Measurements from ENCODE around the gene FOXD2.

FOXD2 gene

GRCh38 chr1:47437447-47438164 is at the start of gene FOXD2:
Gene FOXD2 (plus strand): TSS chr1:47438044. CDS start chr1:47438136, 92 bp downstream.
- DNase-seq (ENCODE audit: low spot score), result peak; percentile 93

DNA sequence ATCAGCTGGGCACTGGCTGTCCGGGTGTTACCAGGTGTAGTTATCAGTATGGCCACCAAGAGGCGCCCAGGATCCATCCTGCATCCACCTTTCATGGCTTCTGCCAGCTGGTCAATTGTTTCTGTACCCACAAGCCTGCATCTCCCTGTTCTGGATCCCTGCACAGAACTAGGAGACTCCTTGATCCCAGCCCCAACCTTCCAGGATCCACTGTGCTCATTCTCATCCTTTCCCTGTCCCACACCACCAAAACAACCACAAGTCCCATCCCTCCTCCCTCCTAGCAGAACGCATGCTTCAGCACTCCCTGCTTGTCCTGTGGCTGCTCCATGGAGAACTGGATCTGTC is 49.0 kb upstream of the FOXD2 start:
- peak; percentile 36 for DNase-seq (ENCODE audit: low spot score)

DNA sequence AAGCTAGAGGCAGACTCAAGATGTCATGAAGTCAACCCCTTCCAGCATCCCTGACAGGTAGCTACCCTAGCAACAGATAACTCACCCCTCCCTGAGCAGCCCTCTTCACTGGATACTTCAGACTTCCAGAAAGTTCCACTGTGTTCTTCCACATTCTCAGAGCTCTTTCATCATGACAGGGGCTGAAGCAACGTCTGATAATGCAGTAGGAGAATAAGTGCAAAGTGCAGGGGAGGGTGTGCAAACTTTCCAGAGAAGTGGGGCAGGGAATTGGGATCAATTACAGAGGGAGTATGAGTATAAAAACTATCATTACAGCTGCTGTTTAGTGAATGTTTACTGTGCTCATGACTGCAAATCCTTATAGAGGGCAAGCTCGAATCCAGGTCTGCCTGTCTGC is 48.1 kb upstream of the FOXD2 start:
- no peak for DNase-seq (ENCODE audit: low spot score)

DNA sequence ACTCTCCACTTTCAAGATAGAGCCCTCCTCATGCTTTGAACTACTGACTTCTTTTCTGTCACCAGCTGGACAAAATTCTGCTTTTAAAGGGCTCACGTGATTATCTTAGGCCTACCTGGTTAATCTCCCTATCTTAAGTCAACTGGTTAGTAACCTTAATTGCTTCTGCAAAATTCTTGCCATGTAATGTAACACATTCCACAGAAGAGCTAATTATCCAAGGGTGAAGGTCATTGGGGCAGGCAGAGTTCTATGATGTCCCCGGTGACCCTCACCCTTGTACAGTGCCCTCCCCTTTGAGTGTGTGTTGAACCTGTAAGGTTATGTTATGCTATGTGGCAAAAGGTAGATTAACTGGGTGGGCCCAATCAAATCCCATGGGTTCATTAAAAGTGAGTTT is 47.0 kb upstream of the FOXD2 start:
- no peak for DNase-seq (ENCODE audit: low spot score)

DNA sequence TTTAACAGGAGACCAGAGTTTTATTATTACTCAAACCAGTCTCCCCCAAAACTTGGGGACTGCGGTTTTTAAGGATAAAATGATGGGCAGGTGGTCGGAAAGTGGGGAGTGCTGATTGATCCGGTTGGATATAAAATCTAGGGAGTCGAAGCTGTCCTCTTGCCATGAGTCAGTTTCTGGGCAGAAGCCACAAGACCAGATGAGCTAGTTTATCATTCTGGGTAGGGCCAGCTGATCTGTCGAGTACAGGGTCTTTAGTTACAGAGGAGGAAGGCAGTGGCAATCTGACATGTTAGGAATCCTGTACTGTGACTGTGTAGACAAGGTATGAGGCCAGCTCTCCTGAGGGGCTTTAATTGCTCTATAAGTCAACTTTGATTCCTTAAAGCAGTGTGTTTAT is 44.7 kb upstream of the FOXD2 start:
- no peak for DNase-seq (ENCODE audit: low spot score)

DNA sequence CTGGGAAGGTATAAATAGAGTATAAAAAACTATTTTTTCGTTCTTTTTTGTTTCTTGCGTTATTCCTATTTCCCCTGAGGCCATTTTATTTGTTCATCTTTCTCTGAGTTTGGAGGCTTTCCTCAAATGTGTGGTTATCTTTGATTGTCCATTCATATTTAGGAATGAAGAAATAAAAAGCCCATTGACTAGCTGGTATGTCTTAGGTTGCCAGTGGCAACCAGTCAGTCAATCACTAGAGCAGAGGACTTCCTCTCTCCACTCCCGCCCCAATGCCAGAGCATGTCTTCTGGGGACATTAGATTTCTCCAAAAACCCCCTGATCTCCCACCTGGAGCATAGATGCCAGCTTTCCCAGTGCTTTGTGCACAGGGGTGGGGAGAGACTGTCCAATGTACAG is 42.4 kb upstream of the FOXD2 start:
- DNase-seq (ENCODE audit: low spot score), result no peak

GRCh38 chr1:47396671-47397196 is 41.1 kb upstream of the FOXD2 start:
- DNase-seq (ENCODE audit: low spot score), result no peak

- DNase-seq (ENCODE audit: low spot score), result no peak
These were observed 38.6 kb upstream of the FOXD2 start for GRCh38 chr1:47399138-47399845.

DNA sequence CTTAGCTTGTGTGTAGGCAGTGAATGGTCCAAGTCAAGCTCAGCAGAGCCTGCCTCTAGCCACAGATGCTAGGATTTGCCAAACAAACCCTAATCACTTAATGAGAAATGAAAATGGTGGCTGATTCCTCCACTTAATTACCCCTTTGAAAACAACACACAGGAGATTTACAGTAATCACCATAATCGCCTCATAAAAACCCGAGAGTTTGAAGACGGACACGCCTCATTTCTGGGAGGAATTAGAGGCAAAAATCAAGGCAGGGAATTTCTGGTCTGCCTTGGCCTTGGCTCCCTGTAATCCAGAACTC is 38.0 kb upstream of the FOXD2 start:
- DNase-seq (ENCODE audit: low spot score), result no peak

DNA sequence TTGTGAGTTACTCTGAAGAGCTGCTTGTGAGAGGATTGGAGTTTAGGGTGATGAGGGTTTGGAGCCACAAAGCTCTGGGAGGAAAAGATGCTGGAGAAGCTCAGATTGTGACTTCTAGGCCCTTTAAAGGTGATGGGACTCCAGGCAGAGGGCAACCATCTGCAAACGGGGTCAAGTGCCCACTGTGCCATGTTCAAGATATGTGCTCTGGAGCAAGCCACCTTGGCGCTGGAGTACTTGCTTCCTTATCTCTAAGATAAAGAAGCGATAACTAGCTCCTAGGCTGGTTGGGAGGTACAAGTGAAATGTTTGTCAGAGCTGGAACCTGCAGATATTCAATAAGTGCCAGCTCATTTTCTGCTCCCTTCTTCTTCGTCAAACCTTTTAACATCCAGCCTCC is 36.1 kb upstream of the FOXD2 start:
- DNase-seq (ENCODE audit: low spot score), result no peak

GRCh38 chr1:47402591-47402990 is 35.3 kb upstream of the FOXD2 start:
- no peak for DNase-seq (ENCODE audit: low spot score)

GRCh38 chr1:47403321-47403910 is 34.4 kb upstream of the FOXD2 start:
- no peak for DNase-seq (ENCODE audit: low spot score)

DNA sequence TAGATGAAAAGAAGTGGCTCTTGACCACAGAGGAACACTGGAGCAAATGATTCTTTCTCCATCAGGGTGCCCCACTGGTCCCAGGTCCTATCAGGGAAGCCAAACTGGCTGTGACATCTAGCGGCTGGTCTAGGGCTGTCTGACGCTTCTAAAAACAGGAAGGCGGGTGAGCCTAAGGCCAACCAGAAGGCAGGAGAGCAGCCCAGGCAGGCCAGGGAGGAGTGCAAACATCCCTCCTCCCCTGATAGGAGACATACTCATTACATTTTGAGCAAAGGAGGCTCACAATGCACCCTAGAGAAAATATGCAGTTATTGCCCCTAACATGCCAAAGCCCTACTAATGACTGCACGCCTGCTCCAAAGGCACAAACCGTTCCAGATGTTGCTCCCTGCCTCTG is 32.1 kb upstream of the FOXD2 start:
- no peak for DNase-seq (ENCODE audit: low spot score)

DNA sequence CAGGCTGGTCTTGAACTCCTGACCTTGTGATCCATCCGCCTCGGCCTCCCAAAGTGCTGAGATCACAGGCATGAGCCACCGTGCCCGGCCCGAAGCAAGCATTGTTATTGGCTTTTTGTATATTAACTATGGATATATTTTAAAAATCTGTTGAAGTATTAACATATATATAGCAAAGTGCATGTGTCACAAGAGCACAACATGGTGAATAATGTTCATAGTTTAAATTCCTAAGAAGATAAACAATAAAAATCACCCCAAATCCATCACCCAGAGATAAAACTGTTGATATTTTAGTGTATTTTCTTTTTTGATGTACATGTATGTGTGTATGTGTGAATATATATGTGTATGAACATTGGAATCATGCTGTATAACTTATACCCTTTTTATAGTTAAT is 30.9 kb upstream of the FOXD2 start:
- no peak for DNase-seq (ENCODE audit: low spot score)

DNA sequence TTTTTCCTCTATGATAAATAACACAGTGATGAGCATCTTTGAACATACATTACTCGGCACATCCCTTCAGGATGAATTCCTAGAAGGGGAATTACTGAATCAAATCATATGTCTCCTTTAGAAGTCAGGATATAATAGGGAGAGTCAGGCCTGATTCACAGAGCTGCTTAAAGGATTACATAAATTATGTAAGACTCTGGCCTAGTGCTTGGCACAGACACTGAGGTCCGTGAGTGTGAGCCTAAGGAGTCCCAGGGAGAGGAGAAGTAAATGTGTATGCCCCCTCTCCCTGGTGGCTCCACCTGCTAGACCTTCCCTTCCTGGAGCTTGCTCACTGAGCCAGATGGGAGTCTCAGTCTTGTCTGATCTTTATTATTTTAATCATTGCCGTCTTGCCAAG is 30.4 kb upstream of the FOXD2 start:
- no peak for DNase-seq (ENCODE audit: low spot score)

DNA sequence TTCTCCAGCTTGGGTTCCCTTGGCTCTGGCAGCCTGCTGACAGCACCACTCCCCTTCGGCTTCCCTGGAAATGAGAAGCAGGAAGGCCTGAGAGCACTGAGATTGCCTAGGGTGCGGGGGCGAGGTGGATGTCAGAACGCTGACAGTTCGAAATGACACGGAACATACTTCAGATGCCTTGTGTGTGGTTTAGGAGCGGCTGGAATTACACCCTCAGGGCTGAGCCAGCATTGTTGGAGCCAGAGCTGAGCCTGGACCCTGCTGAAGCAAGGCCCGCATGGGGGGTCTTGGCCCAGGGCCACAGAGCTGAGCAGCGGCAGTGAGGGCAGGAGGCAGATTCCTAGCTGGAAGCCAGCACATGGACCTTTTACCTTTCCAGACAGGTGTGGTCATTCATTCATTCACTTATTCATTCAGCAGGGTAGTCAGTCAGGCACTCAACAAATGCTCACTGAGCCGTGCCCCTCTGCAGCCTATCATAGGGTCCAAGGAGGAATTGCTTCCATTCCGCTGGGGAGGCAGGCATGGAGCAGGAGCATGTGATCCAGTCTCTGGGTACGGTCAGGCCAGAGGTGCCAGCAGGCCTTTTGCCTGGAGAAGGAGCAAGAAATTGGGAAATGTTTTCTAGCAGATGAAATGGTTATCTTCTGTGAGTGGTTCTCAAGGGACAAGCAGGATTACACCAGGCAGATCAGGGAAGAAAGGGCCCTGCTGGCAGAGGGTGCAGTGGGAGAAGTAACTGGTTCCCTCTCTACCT is 28.4 kb upstream of the FOXD2 start:
- DNase-seq (ENCODE audit: low spot score), result no peak

- DNase-seq (ENCODE audit: low spot score), result no peak
These were observed 27.8 kb upstream of the FOXD2 start for GRCh38 chr1:47410068-47410455.

DNA sequence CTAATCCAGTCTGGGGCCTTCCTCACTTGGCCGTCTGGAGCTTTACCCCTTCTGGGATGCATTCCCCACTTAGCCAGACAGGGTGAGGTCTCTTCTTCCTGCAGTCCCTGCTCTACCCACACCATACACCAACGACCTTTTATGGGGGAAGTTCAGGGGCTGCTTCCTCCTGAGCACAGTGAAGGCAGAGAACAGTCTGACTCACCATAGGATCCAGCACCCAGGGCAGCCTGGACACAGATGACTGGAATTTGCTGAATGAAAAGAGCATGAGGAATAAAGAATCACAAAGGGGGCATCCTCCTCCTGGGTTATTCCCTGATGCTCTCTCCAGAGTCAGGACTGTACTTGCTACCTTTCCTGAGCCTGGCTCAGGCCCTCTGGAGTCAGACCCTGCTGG is 26.4 kb upstream of the FOXD2 start:
- no peak for DNase-seq (ENCODE audit: low spot score)

GRCh38 chr1:47412437-47412836 is 25.4 kb upstream of the FOXD2 start:
- no peak for DNase-seq (ENCODE audit: low spot score)

GRCh38 chr1:47415728-47416318 is 22.0 kb upstream of the FOXD2 start, which contains the start of gene FOXE3:
Gene FOXE3 (plus strand): TSS chr1:47416285. CDS start chr1:47416316, 31 bp downstream.
- no peak for DNase-seq (ENCODE audit: low spot score)

DNA sequence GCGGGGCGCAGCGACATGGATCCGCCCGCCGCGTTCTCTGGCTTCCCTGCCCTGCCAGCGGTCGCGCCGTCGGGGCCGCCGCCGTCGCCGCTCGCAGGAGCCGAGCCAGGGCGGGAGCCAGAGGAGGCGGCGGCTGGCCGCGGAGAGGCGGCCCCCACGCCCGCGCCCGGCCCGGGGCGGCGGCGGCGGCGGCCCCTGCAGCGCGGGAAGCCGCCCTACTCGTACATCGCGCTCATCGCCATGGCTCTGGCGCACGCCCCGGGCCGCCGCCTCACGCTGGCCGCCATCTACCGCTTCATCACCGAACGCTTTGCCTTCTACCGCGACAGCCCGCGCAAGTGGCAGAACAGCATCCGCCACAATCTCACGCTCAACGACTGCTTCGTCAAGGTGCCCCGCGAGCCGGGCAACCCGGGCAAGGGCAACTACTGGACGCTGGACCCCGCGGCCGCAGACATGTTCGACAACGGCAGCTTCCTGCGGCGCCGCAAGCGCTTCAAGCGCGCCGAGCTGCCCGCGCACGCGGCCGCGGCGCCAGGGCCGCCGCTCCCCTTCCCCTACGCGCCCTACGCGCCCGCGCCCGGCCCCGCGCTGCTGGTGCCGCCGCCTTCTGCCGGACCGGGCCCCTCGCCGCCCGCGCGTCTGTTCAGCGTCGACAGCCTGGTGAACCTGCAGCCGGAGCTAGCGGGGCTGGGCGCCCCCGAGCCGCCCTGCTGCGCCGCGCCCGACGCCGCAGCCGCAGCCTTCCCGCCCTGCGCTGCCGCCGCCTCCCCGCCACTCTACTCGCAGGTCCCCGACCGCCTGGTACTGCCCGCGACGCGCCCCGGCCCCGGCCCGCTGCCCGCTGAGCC is 21.3 kb upstream of the FOXD2 start:
- no peak for DNase-seq (ENCODE audit: low spot score)
